GM12891 (cell line): ENCODE data around the gene RPS6KA2.
"Not testable (repeated sequence)": the region's sequence is repeated elsewhere in the genome, so short reads cannot be mapped to it uniquely, and the experiment has no call there.

ENCODE experiments used
- POLR2A ChIP-seq: IDR thresholded peaks from 2 replicates; pipeline ENCODE4 v1.6.1; 2011; ENCODE audit warnings: low read depth, low read length, control low read depth
- POLR2AphosphoS5 ChIP-seq: IDR thresholded peaks from 2 replicates; pipeline ENCODE4 v1.6.1; 2011; ENCODE audit warnings: low read depth, low read length, control low read depth
- POU2F2 ChIP-seq: IDR thresholded peaks from 2 replicates; pipeline ENCODE4 v1.6.1; 2011; ENCODE audit warnings: low read depth, mild to moderate bottlenecking, control low read depth, low read length, moderate library complexity
- SPI1 ChIP-seq: IDR thresholded peaks from 2 replicates; pipeline ENCODE4 v1.6.1; 2011; ENCODE audit warnings: low read depth, low read length, control low read depth
- TAF1 ChIP-seq: IDR thresholded peaks from 2 replicates; pipeline ENCODE4 v1.6.1; 2011; ENCODE audit warnings: low read depth, low read length, control low read depth

GRCh38 chr6:166362427-166362826, 264.6 kb downstream of the RPS6KA2 start:
- not testable (repeated sequence) for TF ChIP-seq POLR2A, SPI1, POLR2AphosphoS5, TAF1, POU2F2
